GM19395 (cell line): ENCODE measurements around the gene ALOX5AP.

Experiments
- ATAC-seq: cut with Tn5 transposase; IDR thresholded peaks from one replicate; pipeline ENCODE4 v1.9.1; 2021; ENCODE audit warnings: mild to moderate bottlenecking, moderate library complexity; ENCODE audit not compliant: unreplicated experiment

The ALOX5AP gene

GRCh38 chr13:30714629-30715371 is 20.5 kb upstream of the ALOX5AP start:
- no peak for ATAC-seq

- ATAC-seq: no peak
Observed at GRCh38 chr13:30715372-30715756, 20.0 kb upstream of the ALOX5AP start.

- no peak for ATAC-seq
Observed at GRCh38 chr13:30715837-30716236, 19.5 kb upstream of the ALOX5AP start.

GRCh38 chr13:30718661-30719524 is 16.4 kb upstream of the ALOX5AP start:
- no peak for ATAC-seq

- no peak for ATAC-seq
Observed at GRCh38 chr13:30719525-30719914, 15.8 kb upstream of the ALOX5AP start.

GRCh38 chr13:30720172-30720869 is 15.0 kb upstream of the ALOX5AP start:
- ATAC-seq: peak; percentile 91

GRCh38 chr13:30721936-30722335 is 13.4 kb upstream of the ALOX5AP start:
- ATAC-seq: no peak

GRCh38 chr13:30722361-30722760 is 13.0 kb upstream of the ALOX5AP start:
- ATAC-seq: no peak

- ATAC-seq: no peak
Observed at GRCh38 chr13:30724778-30725177, 10.6 kb upstream of the ALOX5AP start.

GRCh38 chr13:30725326-30726085 is 9.8 kb upstream of the ALOX5AP start:
- ATAC-seq: no peak

- no peak for ATAC-seq
Observed at GRCh38 chr13:30726192-30726591, 9.2 kb upstream of the ALOX5AP start.

GRCh38 chr13:30727491-30728355 is 7.6 kb upstream of the ALOX5AP start:
- ATAC-seq: no peak

GRCh38 chr13:30729801-30730200 is 5.5 kb upstream of the ALOX5AP start:
- ATAC-seq: no peak

- no peak for ATAC-seq
Observed at GRCh38 chr13:30730526-30730925, 4.8 kb upstream of the ALOX5AP start.

GRCh38 chr13:30731361-30732045 is 3.8 kb upstream of the ALOX5AP start:
- ATAC-seq: no peak

GRCh38 chr13:30732046-30732390 is 3.3 kb upstream of the ALOX5AP start:
- ATAC-seq: no peak

- no peak for ATAC-seq
Observed at GRCh38 chr13:30734439-30734838, 904 bp upstream of the ALOX5AP start.

GRCh38 chr13:30735872-30736175 is 481 bp downstream of the ALOX5AP start:
- no peak for ATAC-seq

GRCh38 chr13:30736461-30737320 is 1.3 kb downstream of the ALOX5AP start:
- no peak for ATAC-seq
